ENCODE data around the gene OTOGL.
"Not testable (repeated sequence)": the region's sequence is repeated elsewhere in the genome, so short reads cannot be mapped to it uniquely, and the experiment has no call there.

Gene OTOGL

DNA sequence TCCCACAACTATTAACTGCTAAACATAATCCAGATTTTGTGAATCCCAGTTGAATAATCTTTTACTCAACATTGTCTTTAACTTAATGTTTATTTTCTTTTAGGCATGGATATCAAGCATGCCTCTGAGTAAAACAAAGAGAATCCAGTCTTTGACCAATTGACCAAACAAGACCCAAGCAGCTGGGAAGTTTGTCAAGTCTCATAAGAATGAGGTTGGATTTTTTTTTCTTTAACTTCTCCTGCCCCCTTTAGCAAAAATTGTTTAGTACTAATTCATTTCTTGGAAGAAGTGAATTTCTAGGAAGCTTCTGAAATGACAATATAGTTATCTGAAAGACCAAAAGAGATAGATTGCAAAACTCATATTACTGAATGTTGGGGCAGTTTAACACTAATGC, 89.9 kb downstream of the OTOGL start:
- no peak for DNase-seq

DNA sequence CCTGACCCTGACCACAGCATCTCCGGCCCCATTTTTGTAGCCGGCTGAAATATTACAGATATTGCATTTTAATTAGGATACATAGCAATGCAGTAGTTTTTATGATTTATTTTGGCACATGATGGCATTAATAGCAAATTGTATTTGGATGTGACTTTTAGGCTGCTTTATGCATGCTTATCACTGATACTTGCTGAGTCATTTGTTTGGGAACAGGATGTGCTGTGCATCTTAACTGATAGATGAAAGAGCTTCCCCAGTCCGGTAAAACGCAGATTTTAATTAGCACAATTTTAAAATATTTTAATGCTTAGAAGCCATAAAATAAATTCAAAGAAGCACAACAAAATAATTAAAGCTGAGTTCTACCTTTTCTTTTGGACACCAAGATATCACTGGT, 90.7 kb downstream of the OTOGL start:
- DNase-seq = no peak

DNA sequence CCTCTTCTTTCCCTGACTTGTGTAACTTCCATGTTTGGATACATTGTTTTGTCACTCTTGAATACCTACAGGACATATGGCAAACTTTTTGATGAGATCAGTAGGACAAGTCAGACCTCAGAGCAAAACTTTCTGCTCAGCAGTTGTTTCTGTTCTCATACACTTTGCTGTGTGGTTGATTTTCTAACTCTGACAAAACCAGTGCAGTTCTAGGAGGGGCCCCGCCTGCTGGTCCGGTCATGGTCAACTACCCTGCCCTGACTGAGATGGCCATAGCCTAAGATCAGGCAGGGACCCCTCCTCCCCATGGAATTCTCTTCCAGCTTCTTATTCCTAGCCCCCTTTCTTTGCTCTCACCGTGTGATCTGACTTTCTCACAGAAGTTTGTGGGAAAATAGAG, 92.8 kb downstream of the OTOGL start:
- no peak for DNase-seq

DNA sequence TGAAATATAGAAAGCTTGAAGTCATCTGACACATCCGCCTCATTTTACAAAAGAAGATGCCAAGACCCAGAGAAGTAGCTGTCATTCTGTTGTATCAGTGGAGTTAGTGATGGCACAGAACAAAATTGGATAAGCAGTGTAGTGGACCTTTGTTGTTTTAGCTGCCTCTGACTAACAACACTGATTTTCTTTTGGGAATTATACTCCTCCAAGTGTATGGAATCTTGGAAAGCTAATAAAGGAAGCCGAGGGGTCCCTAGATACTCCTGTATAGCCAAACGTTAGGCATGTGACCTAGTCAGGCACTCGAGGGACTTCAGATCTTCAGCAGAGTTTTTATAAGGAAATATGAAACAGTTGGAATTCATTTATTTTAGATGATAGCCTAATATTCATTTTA, 94.5 kb downstream of the OTOGL start:
- no peak for DNase-seq

DNA sequence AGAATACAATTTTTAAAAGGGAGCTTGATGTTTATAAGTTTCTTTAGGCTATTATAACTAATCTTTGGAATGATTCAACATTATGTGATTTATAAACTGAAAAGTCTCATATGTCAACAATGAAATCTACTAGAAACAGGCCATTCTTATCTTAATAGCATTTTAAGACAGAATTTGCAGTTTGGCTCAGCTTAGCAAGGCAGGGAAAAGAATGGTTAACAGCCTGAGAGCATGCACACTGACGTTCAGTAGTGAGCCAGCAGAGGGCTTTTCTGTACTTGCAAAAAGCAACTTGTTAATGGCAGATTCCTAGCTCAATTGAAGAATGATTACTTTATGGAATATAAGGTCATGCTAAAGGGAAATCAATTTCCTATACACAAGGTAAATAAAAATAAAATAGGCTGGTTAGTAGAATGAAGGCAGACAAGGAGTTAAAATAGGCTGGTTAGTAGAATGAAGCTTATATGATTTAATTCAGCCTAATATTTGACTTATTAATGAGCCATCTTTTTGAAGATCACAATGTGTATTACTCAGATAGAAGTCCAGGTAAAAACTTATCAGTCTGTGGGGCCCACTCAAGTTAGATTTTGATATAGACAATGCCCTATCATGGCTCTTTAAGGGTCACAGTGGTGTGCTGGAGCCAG, 95.9 kb downstream of the OTOGL start:
- DNase-seq = no peak

DNA sequence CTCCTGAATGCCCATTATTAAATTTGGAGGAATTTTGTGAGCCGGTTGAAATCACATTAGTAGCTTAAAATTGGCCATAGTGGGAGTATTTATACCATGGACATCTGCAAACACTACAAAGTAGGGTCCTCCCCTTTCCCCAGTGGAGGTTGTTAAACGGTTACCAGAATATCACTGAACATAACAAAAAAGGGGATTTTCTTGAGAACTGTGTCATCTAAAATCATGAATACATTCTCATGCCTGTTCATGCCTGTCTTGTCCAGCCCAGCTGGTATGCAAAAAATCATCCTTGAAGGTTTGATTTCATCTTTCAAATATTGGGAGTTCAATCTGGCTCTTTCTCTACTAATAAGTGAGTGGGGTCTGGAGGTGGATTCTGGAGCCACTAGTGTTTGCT, 96.4 kb downstream of the OTOGL start:
- no peak for DNase-seq

DNA sequence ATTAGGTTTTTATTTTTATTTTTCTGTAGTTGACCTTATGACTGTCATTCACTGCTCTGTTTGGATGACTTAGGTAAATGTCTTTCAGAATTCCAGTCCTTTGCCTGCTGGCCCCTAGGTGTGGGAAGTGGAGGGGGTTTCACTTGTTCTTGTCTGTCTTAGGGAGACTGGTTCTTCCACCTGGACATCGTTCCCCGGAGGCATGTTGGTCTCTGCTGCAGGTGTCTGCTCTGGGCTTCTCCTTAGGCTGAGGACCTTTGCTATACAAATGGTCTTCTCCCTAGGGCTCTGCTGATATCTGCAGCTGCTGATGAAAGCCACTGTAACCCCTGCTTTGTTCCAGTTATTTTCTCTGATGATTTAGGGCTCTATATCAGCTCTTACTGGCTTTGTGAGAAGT, 97.1 kb downstream of the OTOGL start:
- no peak for DNase-seq

DNA sequence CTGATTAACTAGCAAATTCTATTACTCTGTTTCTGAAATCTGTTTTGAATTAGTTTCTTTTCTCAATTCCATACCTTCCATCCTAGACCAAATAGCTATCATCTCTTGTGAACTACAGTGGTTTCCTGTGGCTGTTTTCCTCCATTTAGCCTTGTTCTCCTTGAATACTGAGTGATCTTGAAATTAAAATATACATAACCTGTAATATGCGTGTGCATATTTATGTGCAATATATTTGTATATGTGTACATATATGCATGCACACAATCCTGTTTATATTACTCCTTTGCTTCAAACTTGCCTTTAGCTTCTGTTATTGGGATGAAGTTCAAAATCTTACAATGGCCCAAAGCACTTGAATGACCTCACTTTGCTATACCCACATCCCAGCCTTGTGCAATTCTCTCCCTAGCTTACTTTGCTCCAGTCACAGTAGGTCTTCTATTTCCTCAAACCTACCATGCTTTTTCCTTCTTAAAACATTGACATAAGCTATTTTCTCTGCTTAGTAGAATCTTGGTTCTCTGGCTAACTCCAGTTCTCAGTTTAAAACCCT, 99.5 kb downstream of the OTOGL start:
- no peak for DNase-seq

DNA sequence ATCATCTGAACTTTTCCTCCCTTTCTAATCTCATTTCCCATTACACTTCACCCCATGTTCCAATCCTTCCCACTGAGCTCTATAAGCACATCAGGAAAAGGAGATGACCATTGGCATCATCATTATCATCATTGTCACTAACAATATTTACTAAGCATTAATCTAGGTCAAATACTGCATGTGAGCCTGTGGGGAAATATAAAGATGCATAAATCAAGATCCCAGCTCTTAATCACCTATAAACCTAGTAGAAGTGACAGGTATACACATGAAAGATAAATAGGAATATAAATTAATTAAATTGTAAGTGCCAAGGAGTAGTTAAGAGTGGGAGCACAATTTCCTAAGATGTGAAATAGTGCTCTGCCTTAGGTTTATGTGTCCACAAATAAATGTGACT, 100.6 kb downstream of the OTOGL start:
- DNase-seq = no peak

DNA sequence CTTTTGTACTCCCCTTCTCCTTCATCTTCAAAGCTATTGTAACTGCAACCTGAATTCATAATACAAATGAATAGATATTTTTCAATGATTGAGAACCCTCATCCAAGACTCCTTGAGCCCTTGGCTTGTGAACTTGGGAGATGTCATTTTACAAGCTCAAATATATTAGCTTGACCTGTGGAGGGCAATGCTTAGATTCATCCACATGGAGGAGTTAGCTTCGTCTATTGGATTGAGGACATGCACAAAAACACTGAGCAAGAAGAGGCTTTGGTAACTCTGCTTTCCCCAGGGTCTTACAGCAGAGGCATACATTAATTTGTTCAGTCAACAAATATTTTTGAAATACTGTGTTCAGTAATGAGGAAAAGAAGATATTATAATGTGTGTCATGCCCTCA, 101.1 kb downstream of the OTOGL start:
- DNase-seq = no peak

DNA sequence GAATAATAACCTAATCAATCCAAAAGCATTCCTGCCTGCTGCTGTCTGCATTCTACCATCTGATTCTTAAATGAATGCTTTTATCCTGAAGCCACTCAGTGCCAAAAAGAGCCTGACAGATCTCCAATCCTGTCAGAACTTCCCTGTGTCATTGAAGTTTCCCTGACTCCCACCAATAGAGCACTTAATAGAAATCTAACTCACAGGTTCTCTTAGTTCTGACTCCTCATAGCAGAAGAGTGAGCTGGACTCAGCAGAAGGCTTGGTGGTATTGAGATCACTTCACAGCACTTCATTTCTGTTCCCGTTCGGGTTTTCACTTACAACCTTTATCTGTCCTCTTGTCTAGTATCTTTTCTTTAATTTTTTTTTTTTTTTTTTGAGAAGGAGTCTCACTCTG, 102.6 kb downstream of the OTOGL start:
- DNase-seq = no peak

DNA sequence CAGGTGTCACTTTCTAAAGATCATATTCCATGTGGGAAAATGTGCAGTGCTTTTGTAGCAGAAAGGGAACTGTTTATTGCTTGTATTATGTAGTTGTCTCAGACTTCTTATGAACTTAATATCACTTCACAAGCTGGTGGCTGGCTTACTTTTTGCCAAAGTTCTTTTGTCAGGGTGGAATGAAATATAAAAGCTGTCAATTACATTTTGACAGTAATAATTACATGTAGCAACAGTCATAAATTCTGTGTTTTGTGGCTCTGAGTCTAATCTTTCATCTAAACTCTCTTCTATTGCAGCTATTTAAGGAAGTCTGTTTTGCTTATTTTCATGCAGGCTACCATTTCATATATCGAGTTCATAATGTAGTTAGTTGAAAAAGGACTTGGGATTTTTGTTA, 106.6 kb downstream of the OTOGL start:
- DNase-seq = no peak

DNA sequence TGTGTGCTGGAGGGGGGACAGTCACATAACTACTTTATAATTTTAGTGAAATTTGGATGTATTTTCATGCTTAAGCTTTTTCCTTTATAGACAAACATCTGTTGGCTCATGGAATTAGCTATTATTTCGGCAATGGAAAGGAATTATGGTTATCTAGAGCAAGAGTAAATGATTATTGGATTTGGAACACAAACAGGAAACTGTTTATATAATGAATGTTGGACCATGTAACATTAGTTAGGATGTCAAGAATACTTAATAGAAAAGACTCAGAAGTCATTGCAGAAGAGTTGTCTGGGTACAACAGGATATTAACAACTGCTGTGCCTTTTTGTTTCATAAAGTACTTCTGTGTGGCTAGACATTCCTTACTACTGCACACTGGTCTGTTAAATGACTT, 108.7 kb downstream of the OTOGL start:
- DNase-seq = no peak

DNA sequence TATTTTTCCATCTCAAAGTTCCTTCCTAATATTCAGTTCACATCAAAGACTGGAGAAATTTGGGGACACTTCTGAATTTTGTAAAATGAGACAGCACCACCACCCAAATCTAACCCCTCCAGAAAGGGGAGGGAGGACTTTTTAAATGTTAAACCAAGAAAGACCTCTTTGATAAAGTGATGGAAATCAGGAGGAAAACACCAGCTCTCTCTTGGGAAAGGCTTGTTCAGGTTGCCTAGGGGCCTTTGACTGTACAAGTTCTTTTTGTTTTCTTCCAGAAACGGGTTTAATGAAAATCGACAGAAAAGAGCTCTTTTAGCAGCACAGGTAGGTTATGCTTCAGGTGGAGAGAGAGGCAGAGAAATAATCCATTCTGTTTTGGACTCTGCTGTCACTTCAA, 112.3 kb downstream of the OTOGL start:
- DNase-seq = no peak

DNA sequence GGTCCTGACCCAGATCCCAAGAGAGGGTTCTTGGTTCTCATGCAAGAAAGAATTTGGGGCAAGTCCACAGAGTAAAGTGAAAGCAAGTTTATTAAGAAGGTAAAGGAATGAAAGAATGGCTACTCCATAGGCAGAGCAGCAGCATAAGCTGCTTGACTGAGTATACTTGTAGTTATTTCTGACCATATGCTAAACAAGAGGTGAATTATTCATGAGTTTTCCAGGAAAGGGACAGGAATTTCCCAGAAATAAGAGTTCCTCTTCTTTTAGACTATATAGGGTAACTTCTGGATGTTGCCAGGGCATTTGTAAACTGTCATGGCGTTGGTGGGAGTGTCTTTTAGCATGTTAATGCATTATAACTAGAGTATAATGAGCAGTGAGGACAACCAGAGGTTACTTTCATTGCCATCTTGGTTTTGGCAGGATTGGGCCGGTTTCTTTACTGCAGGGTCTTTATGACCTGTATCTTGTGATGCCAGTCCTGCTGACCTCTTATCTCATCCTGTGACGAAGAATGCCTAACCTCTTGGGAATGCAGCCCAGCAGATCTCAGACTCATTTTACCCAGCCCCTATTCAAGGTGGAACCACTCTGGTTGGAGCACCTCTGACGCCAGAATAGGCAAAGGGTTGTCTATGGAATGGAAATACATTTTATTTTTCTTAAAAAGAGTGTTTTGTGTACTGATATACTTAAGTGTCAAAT, 113.8 kb downstream of the OTOGL start:
- DNase-seq = no peak

DNA sequence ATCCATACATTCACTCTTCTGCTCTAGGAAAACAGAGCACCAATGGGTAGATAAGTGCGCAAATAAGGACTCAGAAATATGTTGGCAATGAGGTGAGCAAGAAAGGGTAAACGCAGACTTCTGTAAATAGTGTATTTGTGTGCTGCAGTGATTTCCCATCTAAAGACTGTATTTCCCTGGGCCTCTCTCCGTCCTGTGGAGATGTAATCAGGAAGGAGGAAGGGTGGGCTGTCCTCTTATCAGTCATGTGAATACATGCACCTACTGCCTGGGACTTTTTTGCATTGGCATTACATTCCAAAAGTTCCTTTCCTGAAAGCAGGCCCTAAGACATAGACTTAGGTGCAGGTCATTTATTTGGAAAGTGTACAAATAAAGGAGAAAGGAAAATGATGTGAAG, 114.5 kb downstream of the OTOGL start:
- DNase-seq = no peak

DNA sequence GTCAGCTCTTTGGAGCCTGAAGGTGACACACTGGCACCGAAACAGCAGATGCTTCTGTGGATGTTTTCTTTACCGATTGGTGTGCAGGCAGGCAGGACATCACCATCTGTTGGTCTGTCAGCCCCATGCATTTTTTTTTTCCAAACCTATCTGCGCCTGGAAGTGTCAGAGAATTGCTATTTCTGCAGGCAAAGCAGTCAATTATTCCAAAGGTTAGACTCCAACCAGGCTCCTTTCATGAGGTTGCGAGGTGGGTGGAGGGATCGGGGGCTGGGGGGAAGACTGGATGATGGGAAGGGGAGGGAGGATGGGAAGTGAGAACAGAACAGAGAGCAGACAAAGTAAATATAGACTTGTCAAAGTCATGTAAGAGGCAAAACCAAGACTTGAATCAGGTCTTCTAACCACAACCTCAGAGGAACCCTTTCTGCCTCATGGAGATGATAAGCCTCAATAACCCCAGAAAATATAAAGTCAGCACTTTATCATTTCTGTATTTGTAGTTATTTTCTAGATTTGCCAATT, 117.7 kb downstream of the OTOGL start:
- DNase-seq = no peak

DNA sequence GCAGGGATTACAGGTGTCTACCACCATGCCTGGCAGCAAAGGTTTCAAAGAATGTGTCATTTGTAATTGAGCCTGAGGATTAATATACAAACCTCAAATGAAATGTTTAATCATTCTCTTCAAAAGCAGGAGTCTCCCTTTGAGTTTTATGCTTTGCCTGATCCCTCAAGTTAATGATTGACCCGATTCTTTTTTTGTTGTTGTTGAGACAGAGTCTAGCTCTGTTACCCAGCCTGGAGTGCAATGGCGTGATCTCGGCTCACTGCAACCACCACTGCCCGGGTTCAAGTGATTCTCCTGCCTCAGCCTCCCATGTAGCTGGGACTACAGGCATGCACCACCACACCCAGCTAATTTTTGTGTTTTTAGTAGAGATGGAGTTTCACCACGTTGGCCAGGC, 119.6 kb downstream of the OTOGL start:
- DNase-seq = not testable (repeated sequence)

DNA sequence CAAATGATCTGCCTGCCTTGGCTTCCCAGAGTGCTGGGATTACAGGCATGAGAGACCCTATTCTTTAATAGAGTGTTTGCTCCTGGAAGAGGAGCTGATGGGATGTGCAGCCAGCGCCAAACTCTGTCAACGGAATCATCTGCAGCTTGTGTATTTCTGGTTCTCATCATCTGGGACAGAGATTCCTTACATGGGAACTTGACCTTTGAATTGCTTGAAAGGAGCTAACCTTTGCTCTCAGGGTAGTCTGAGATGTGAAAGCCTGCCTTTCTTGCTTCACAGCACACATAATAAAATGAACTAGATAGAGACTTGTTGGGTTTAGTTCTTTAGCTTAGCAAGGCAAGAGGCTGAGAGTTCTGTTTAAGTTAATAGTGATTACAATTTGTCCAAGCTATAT, 120.0 kb downstream of the OTOGL start:
- DNase-seq = no peak

DNA sequence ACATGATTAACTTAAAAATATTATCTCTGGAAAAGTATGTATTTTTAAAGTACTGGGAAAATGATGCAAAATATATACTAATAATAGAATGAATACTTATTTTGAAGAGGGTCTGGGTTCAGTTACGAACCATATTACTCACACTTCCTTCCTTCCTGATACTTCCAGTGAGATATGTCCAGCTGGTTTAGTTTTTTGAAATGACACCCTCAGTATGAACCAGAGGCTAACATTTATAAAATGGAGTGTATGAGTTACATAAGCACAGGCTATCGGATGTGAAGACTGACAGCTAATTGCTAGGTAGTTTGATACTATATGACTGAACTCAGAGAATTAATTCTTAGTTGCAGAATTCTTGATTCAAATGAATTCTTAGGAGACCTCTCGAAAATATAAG, 122.9 kb downstream of the OTOGL start:
- no peak for DNase-seq

DNA sequence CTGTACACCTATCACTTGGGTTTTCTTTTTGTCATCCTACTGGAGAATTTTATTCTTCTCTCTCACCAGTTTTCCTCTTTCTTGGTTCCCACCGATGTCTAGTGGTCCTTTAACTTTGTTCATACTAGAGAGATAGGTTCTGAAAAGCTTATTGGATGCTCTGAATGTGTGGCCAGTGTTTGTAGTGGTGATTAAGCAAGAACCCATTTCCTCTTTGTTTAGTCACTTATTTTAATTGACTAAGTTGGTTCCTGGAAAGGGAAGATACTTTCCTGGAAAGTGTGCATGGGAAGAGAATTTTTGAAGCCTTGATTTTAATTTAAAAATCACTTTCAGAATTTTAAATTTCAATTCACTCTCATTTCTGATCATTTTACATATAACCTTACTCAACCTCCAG, 127.2 kb downstream of the OTOGL start:
- DNase-seq = no peak

DNA sequence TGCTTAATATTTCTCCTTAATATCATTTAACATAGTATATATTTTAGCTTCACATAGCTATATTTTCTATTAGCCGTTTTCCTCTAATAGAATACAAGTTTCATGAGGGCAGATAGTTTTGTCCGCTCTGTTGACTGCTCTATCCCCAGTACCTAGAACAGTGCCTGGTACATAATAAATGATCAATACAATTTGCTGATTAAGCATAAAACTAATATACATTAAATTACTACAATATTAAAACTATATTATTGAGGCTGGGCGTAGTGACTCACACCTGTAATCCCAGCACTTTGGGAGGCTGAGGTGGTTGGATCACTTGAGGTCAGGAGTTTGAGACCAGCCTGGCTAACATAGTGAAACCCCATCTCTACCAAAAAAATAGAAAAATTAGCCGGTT, 128.6 kb downstream of the OTOGL start:
- DNase-seq = not testable (repeated sequence)

DNA sequence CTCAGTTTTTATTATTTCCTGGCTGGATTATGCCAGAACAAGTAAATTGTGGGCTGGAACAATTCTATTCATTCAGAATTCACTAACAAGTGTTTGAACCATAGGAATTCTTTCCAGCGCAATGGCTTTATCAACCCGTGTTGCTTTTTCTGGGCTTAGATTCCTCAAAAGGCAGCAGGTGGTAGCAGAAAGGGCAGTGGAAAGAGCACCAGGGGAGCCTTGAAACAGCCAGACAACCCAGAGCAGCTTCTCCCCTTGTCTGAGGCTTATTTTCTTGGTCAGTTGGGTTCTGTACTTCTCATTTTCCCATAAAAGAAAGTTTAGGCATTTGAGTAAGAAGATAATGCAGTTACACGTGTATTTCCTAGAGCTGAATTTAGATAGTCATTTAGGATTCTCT, 130.7 kb downstream of the OTOGL start:
- no peak for DNase-seq

DNA sequence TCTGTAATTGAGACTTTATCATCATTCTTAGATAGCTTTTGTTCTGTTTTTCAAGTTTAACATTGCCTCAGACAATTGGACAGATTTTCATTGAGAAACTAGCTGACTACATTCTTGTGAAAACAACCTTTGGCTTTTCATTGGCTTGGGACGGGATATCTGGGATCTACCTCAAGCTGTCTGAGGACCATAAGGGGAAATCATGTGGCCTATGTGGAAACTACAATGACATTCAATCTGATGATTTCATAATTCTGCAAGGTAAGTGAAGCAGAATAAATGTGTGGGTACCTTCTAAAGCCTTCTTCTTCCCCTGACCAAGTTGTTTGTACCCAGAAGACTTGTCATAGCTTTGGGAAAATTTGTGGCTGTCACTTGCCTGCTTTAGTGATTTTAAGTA, 133.5 kb downstream of the OTOGL start:
- DNase-seq = no peak

DNA sequence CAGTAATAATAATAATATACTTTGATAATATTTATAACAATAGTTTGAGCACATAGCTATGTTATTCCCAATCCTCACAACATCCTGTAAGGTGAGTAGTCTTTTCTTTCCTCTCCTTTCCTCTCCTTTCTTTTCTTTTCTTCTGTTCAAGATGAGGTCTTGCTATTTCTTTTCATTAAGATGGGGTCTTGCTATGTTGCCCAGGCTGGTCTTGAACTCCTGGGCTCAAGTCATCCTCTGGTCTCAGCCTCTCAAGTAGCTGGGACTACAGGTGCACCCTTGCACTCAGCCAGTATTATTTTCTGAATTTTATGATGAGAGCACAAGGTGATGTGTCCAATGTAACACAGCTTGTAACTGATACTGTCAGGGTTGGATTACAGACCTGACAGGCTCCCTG, 134.6 kb downstream of the OTOGL start:
- no peak for DNase-seq

Measured in NCI-H2029 treated with DMSO at 0.1 percent for 48 hours (cell line).